Lower lobe of right lung (tissue), 2 donors: Measurements from ENCODE around the gene WFS1. TPM values are rescaled to one million over a fixed set of nuclear protein-coding genes. Genes with fewer than 3 reads are reported as not detected.

Experiments
- ATAC-seq, 2 donors: fragments of 200-7000 bp; cut with Tn5 transposase; one replicate each; pipeline ENCODE4 v1.9.1; 2020 to 2022; ENCODE audit warnings: mild to moderate bottlenecking in 2 of 2, moderate library complexity in 2 of 2
- DNase-seq: peaks from one replicate; pipeline ENCODE4 v3.0.0-alpha.2; 2020
- H3K27ac ChIP-seq: fragments of 200-600 bp; one replicate; pipeline ENCODE4 v1.8.0; 2022
- H3K27me3 ChIP-seq: fragments of 200-600 bp; one replicate; pipeline ENCODE4 v1.8.0; 2022; ENCODE audit warnings: low read depth
- H3K36me3 ChIP-seq: fragments of 200-600 bp; one replicate; pipeline ENCODE4 v1.8.0; 2022; ENCODE audit warnings: mild to moderate bottlenecking
- H3K4me1 ChIP-seq: fragments of 200-600 bp; one replicate; pipeline ENCODE4 v1.8.0; 2022
- H3K4me3 ChIP-seq: fragments of 200-600 bp; one replicate; pipeline ENCODE4 v1.8.0; 2022; ENCODE audit warnings: mild to moderate bottlenecking
- H3K9me3 ChIP-seq: fragments of 200-600 bp; one replicate; pipeline ENCODE4 v1.8.0; 2022
- intact Hi-C: fragments of 100-400 bp; cut with DNase I; formaldehyde crosslinking; loops from one replicate; pipeline ENCODE4 v1.11.0; 2022
- total RNA-seq: library from RNA; stranded (reverse); fragmentation: NEBNext Ultra II Directional; extraction: Animal tissue kit (Norgen Biotek cat#: 25700); gene quantifications from one replicate; pipeline ENCODE4 v1.2.1, GENCODE V29; 2021
- TF ChIP-seq, protein P1 (sequence below): fragments of 200-600 bp; IDR thresholded peaks from one replicate; pipeline ENCODE4 v1.8.0; 2022; ENCODE audit warnings: antibody characterized with exemption, mild to moderate bottlenecking
- donor health status: DM: no; HTN: yes; CAD: no; lungs with severe emphysema.

Gene WFS1
- total RNA-seq, 1 donor from 2014 or later, result 70.3 TPM

- peaks cover 4% of the 10 kb centered on the region for H3K27me3 ChIP-seq
Measured at GRCh38 chr4:6258741-6259140, 10.9 kb upstream of the WFS1 start.

DNA sequence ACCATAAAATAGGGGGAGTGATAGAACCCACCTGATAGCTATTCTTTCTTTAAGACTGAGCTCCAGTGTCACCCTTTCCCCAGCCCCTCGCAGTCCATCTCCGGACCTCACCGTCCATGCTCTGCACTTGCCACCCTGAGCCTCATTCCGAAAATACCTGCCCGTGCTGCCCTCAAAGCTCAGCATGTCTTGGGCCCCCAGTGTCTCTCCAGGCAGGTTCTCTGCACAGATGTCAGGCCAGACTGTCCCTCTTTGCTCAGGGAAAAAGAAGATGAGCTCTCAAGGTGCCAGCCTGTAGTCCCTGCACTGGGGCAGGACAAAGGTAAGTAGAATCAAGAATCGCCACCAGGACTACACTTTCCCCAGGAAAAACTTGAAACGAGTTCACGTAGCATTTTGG is 9.8 kb upstream of the WFS1 start:
- TF ChIP-seq, protein P1, sequence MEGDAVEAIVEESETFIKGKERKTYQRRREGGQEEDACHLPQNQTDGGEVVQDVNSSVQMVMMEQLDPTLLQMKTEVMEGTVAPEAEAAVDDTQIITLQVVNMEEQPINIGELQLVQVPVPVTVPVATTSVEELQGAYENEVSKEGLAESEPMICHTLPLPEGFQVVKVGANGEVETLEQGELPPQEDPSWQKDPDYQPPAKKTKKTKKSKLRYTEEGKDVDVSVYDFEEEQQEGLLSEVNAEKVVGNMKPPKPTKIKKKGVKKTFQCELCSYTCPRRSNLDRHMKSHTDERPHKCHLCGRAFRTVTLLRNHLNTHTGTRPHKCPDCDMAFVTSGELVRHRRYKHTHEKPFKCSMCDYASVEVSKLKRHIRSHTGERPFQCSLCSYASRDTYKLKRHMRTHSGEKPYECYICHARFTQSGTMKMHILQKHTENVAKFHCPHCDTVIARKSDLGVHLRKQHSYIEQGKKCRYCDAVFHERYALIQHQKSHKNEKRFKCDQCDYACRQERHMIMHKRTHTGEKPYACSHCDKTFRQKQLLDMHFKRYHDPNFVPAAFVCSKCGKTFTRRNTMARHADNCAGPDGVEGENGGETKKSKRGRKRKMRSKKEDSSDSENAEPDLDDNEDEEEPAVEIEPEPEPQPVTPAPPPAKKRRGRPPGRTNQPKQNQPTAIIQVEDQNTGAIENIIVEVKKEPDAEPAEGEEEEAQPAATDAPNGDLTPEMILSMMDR, result no peak
- DNase-seq (peak; percentile 10), ATAC-seq (no peak)
- no peak overlapping the region for H3K27ac ChIP-seq
- H3K4me3 ChIP-seq, result no peak overlapping the region
- H3K36me3 ChIP-seq, result no peaks in the 10 kb centered on the region
- no peaks in the 10 kb centered on the region for H3K4me1 ChIP-seq
- H3K9me3 ChIP-seq, result no peaks in the 10 kb centered on the region
- H3K27me3 ChIP-seq, result peaks cover 4% of the 10 kb centered on the region
- intact Hi-C loops, result loop anchor here (5.0 kb wide), 1 partner anchor 67 kb away; no protein-coding TSS in a partner anchor

More at GRCh38 chr4:6258741-6259140, 10.9 kb upstream of the WFS1 start:
- Histone ChIP-seq H3K4me1 (no peaks in the 10 kb centered on the region), H3K36me3 (no peaks in the 10 kb centered on the region), H3K9me3 (no peaks in the 10 kb centered on the region), H3K4me3 (no peak overlapping the region), H3K27ac (no peak overlapping the region)
- intact Hi-C loops, result no loop called here
- TF ChIP-seq, protein P1, result no peak
- DNase-seq, result no peak
- ATAC-seq, result no peak

GRCh38 chr4:6262176-6262575 is 7.5 kb upstream of the WFS1 start:
- H3K4me3 ChIP-seq, result no peak overlapping the region
- H3K27ac ChIP-seq, result no peak overlapping the region
- no peaks in the 10 kb centered on the region for H3K4me1 ChIP-seq
- no peaks in the 10 kb centered on the region for H3K27me3 ChIP-seq
- intact Hi-C loops, result loop anchor here (5.0 kb wide), 1 partner anchor 65 kb away; no protein-coding TSS in a partner anchor
- DNase-seq (peak; percentile 4), ATAC-seq (no peak)
- no peaks in the 10 kb centered on the region for H3K9me3 ChIP-seq
- TF ChIP-seq, protein P1, result no peak
- no peaks in the 10 kb centered on the region for H3K36me3 ChIP-seq

- peak; percentile 35 for DNase-seq
Measured at GRCh38 chr4:6262847-6263487, 6.7 kb upstream of the WFS1 start.

GRCh38 chr4:6263526-6264224 is 6.0 kb upstream of the WFS1 start:
- ATAC-seq (peak; percentile 8), DNase-seq (peak; percentile 41)
- Histone ChIP-seq H3K9me3 (no peaks in the 10 kb centered on the region), H3K36me3 (no peaks in the 10 kb centered on the region), H3K4me3 (no peak overlapping the region), H3K27ac (no peak overlapping the region), H3K27me3 (no peaks in the 10 kb centered on the region), H3K4me1 (peaks cover 10% of the 10 kb centered on the region)
- intact Hi-C loops, result loop anchor here (5.0 kb wide), 1 partner anchor 64 kb away; no protein-coding TSS in a partner anchor
- TF ChIP-seq, protein P1, result no peak

More at GRCh38 chr4:6262847-6263487, 6.7 kb upstream of the WFS1 start:
- H3K36me3 ChIP-seq, result no peaks in the 10 kb centered on the region
- TF ChIP-seq, protein P1, result no peak
- peak in 1 of 2 donors; percentile 10 for ATAC-seq
- no peak overlapping the region for H3K4me3 ChIP-seq
- peaks cover 2% of the 10 kb centered on the region for H3K4me1 ChIP-seq
- H3K27me3 ChIP-seq, result no peaks in the 10 kb centered on the region
- no peaks in the 10 kb centered on the region for H3K9me3 ChIP-seq
- no peak overlapping the region for H3K27ac ChIP-seq
- intact Hi-C loops, result loop anchor here (5.0 kb wide), 1 partner anchor 64 kb away; no protein-coding TSS in a partner anchor
